Measurements from ENCODE around the gene U2AF1L4. TPM values are rescaled to one million over a fixed set of nuclear protein-coding genes. Genes with fewer than 3 reads are reported as not detected.

The U2AF1L4 gene
- total and polyA plus RNA-seq, 7 donors, result 12.7 to 53.5 (median 18.2) TPM

DNA sequence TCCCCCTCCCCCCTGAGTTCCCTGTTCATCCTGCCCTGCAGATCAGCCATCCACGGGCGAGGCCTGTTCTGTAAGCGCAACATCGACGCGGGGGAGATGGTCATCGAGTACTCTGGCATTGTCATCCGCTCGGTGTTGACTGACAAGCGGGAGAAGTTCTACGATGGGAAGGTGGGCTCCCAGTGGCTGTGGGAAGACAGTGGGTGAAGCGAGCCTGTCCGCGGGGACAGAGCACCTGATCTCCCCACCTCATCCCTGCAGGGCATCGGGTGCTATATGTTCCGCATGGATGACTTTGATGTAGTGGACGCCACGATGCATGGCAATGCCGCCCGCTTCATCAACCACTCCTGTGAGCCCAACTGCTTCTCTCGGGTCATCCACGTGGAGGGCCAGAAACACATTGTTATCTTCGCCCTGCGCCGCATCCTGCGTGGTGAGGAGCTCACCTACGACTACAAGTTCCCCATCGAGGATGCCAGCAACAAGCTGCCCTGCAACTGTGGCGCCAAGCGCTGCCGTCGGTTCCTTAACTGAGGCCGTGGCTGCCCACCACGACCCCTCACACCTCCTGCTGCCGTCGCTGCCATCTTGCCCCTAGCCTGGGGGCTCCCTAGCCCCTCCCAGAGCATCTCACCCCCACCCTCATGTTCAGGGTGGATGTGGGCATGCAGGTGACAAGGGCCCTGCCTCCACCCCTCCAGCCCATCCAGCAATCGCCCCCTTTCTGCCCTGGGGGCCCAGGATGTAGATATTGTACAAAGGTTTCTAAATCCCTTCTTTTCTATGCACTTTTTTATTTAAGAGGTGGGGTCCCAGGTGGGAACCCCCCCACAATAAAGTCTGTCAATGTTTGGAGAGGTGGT lies 7.0 kb downstream of the U2AF1L4 start:
- peaks cover 20 to 66% (median 31%) of the 10 kb centered on the region in 4 donors for H3K36me3 ChIP-seq
- H3K4me1 ChIP-seq, result peaks cover 0 to 27% (median 20%) of the 10 kb centered on the region in 4 donors
- WGBS, 2 donors, result 93 to 94% methylated on average over 37 of the region's 37 CpGs
- no peaks in the 10 kb centered on the region for H3K27me3 ChIP-seq
- no peak for TF ChIP-seq POLR2AphosphoS5 (IDR thresholded peaks at IDR 0.05)
- peak overlapping the region in 1 of 4 donors; percentile 91 for H3K27ac ChIP-seq
- no peak overlapping the region for H3K4me3 ChIP-seq
- DNase-seq, result no peak
- H3K9me3 ChIP-seq, result no peaks in the 10 kb centered on the region
- intact Hi-C loops (cut with DNase I), result no loop called here

DNA sequence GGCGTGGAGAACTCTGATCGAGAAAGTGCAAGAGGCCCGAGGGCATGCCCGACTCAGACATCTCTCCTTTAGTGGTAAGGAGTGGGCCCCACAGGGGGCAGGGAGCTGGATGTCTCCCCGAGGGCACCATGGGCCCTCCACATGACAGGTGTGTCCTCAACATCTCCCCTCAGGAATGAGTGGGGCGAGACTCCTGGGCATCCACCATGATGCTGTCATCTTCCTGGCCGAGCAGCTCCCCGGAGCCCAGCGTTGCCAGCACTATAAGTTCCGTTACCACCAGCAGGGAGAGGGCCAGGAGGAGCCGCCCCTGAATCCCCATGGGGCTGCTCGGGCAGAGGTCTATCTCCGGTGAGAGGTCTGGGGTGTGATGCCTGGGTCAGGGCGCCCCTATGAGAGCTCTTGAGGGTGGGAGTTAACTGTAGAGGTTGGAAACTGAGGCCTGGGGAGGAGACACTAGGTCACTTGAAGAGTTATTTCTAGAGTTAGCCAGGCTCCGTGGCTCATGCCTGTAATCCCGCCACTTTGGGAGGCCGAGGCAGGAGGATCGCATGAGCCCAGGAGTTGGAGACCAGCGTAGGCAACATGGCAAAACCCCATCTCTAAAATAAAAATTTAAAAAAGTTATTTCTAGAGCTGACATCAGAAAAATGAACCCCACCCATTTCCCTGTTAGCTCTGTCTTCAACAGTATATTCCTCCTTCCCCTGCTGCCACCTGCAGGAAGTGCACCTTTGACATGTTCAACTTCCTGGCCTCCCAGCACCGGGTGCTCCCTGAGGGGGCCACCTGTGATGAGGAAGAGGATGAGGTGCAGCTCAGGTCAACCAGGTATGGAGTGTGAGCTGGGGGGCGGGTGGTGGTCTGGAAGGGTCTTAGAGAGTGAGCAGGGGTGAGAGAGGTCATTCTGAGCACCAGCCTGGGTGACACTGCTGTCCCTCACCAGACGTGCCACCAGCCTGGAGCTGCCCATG lies 8.0 kb downstream of the U2AF1L4 start:
- no peaks in the 10 kb centered on the region for H3K9me3 ChIP-seq
- intact Hi-C loops (cut with DNase I), result no loop called here
- peaks cover 0 to 23% (median 20%) of the 10 kb centered on the region in 4 donors for H3K4me1 ChIP-seq
- H3K4me3 ChIP-seq, result no peak overlapping the region
- H3K27me3 ChIP-seq, result no peaks in the 10 kb centered on the region
- 86 to 88% methylated on average over 22 of the region's 22 CpGs for WGBS, 2 donors
- no peak overlapping the region for H3K27ac ChIP-seq
- no peak for DNase-seq
- no peak for TF ChIP-seq POLR2A (IDR thresholded peaks at IDR 0.05)
- no peak for TF ChIP-seq POLR2AphosphoS5 (IDR thresholded peaks at IDR 0.05)
- TF ChIP-seq, protein P1, sequence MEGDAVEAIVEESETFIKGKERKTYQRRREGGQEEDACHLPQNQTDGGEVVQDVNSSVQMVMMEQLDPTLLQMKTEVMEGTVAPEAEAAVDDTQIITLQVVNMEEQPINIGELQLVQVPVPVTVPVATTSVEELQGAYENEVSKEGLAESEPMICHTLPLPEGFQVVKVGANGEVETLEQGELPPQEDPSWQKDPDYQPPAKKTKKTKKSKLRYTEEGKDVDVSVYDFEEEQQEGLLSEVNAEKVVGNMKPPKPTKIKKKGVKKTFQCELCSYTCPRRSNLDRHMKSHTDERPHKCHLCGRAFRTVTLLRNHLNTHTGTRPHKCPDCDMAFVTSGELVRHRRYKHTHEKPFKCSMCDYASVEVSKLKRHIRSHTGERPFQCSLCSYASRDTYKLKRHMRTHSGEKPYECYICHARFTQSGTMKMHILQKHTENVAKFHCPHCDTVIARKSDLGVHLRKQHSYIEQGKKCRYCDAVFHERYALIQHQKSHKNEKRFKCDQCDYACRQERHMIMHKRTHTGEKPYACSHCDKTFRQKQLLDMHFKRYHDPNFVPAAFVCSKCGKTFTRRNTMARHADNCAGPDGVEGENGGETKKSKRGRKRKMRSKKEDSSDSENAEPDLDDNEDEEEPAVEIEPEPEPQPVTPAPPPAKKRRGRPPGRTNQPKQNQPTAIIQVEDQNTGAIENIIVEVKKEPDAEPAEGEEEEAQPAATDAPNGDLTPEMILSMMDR (IDR thresholded peaks at IDR 0.05), result no peak
- TF ChIP-seq EP300 (IDR thresholded peaks at IDR 0.05), result no peak
- H3K36me3 ChIP-seq, result peaks cover 20 to 67% (median 36%) of the 10 kb centered on the region in 4 donors

GRCh38 chr19:35734889-35735288 lies 10.3 kb downstream of the U2AF1L4 start:
- no peaks in the 10 kb centered on the region for H3K9me3 ChIP-seq
- peaks cover 43 to 89% (median 58%) of the 10 kb centered on the region in 4 donors for H3K36me3 ChIP-seq
- no peak overlapping the region for H3K4me3 ChIP-seq
- TF ChIP-seq POLR2A (IDR thresholded peaks at IDR 0.05) (no peak), EP300 (IDR thresholded peaks at IDR 0.05) (no peak), POLR2AphosphoS5 (IDR thresholded peaks at IDR 0.05) (no peak)
- TF ChIP-seq, protein P1 (IDR thresholded peaks at IDR 0.05), result no peak
- DNase-seq, result no peak
- H3K27ac ChIP-seq, result no peak overlapping the region
- H3K4me1 ChIP-seq, result peaks cover 0 to 8% (median 5%) of the 10 kb centered on the region in 4 donors
- WGBS, 2 donors, result 88 to 90% methylated on average over 5 of the region's 5 CpGs
- intact Hi-C loops (cut with DNase I), result no loop called here
- no peaks in the 10 kb centered on the region for H3K27me3 ChIP-seq

DNA sequence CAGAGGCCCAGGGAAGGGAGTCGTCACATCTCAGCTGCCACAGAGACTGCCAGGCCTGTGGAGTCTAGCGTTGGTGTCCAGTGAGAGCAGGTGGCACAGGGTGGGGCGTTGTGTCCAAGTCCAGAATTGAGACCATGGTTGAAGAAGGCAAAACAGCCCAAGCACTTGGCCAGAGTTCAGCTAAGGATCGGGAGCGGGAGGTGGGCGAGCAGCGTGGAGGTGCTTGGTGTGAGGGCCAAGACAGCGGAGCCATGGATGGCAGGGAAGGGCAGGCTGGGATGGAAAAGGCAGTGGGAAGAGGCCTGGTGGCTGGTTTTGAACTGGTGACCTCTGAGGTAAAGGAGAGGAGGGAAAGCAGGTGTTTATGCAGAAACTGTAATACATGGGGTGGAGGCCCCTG lies 10.9 kb downstream of the U2AF1L4 start:
- TF ChIP-seq POLR2AphosphoS5 (IDR thresholded peaks at IDR 0.05), result no peak
- 93 to 96% methylated on average over 8 of the region's 8 CpGs for WGBS, 2 donors

GRCh38 chr19:35733180-35734125 lies 11.8 kb downstream of the U2AF1L4 start:
- intact Hi-C loops (cut with DNase I), result no loop called here
- TF ChIP-seq, protein P1 (IDR thresholded peaks at IDR 0.05), result no peak
- TF ChIP-seq POLR2AphosphoS5 (IDR thresholded peaks at IDR 0.05) (no peak), EP300 (IDR thresholded peaks at IDR 0.05) (no peak), POLR2A (IDR thresholded peaks at IDR 0.05) (no peak)
- DNase-seq, result no peak
- peaks cover 46 to 97% (median 69%) of the 10 kb centered on the region in 4 donors for H3K36me3 ChIP-seq
- no peak overlapping the region for H3K27ac ChIP-seq
- no peak overlapping the region for H3K4me3 ChIP-seq
- no peaks in the 10 kb centered on the region for H3K27me3 ChIP-seq
- 90 to 93% methylated on average over 35 of the region's 35 CpGs for WGBS, 2 donors
- no peaks in the 10 kb centered on the region for H3K4me1 ChIP-seq
- H3K9me3 ChIP-seq, result no peaks in the 10 kb centered on the region

More for the DNA sequence above, 10.9 kb downstream of the U2AF1L4 start:
- H3K4me3 ChIP-seq, result no peak overlapping the region
- no peaks in the 10 kb centered on the region for H3K9me3 ChIP-seq
- no peak for DNase-seq
- intact Hi-C loops (cut with DNase I), result no loop called here
- peaks cover 0 to 2% (median 0%) of the 10 kb centered on the region in 4 donors for H3K4me1 ChIP-seq
- H3K27ac ChIP-seq, result no peak overlapping the region
- no peaks in the 10 kb centered on the region for H3K27me3 ChIP-seq
- H3K36me3 ChIP-seq, result peaks cover 49 to 95% (median 65%) of the 10 kb centered on the region in 4 donors

Data from sigmoid colon (tissue), 7 donors.